ENCODE measurements around the gene SLC12A5. TPM values are rescaled to one million over a fixed set of nuclear protein-coding genes. Genes with fewer than 3 reads are reported as not detected.

Gene SLC12A5
- total and polyA plus RNA-seq, 9 of the 15 experiments (the other 6 are each of a cell fraction or from before 2014, with no cell fraction given), result 0.36 to 7.5 (median 2.1) TPM

GRCh38 chr20:46056970-46057855, 28.2 kb downstream of the SLC12A5 start (continued):
- no peak for TF ChIP-seq ZNF232 (CRISPR knock-in tag; IDR thresholded peaks at IDR 0.05)
- no peak for TF ChIP-seq KLF13 (tag; IDR thresholded peaks at IDR 0.05; ENCODE audit: borderline replicate concordance, low read depth)
- no peak for TF ChIP-seq ZNF707 (CRISPR knock-in tag; conservative IDR thresholded peaks at IDR 0.05)
- peak in 1 of 2 experiments; percentile 26; a peak in 1 of 4 replicates for TF ChIP-seq NRF1 (conservative IDR thresholded peaks at IDR 0.05 in 1 of 2, IDR thresholded peaks at IDR 0.05 in 1 of 2)
- TF ChIP-seq SRSF7 (optimal IDR thresholded peaks at IDR 0.05; ENCODE audit: low read depth, low read length), result no peak
- TF ChIP-seq FOXJ3 (CRISPR knock-in tag; IDR thresholded peaks at IDR 0.05), result no peak
- no peak for TF ChIP-seq MTA1 (IDR thresholded peaks at IDR 0.05; ENCODE audit: borderline replicate concordance)
- TF ChIP-seq, protein P1, sequence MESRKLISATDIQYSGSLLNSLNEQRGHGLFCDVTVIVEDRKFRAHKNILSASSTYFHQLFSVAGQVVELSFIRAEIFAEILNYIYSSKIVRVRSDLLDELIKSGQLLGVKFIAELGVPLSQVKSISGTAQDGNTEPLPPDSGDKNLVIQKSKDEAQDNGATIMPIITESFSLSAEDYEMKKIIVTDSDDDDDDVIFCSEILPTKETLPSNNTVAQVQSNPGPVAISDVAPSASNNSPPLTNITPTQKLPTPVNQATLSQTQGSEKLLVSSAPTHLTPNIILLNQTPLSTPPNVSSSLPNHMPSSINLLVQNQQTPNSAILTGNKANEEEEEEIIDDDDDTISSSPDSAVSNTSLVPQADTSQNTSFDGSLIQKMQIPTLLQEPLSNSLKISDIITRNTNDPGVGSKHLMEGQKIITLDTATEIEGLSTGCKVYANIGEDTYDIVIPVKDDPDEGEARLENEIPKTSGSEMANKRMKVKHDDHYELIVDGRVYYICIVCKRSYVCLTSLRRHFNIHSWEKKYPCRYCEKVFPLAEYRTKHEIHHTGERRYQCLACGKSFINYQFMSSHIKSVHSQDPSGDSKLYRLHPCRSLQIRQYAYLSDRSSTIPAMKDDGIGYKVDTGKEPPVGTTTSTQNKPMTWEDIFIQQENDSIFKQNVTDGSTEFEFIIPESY (CRISPR knock-in tag; IDR thresholded peaks at IDR 0.05), result peak; percentile 57; the same call in 1 of the 2 replicates
- TF ChIP-seq TFAM (CRISPR knock-in tag; conservative IDR thresholded peaks at IDR 0.05), result no peak
- TF ChIP-seq NFIX (CRISPR knock-in tag; IDR thresholded peaks at IDR 0.05; ENCODE audit: low read depth), result no peak
- TF ChIP-seq CBX2 (IDR thresholded peaks at IDR 0.05; ENCODE audit: insufficient read depth, low read length, poor library complexity, severe bottlenecking), result no peak
- TF ChIP-seq, protein P2, sequence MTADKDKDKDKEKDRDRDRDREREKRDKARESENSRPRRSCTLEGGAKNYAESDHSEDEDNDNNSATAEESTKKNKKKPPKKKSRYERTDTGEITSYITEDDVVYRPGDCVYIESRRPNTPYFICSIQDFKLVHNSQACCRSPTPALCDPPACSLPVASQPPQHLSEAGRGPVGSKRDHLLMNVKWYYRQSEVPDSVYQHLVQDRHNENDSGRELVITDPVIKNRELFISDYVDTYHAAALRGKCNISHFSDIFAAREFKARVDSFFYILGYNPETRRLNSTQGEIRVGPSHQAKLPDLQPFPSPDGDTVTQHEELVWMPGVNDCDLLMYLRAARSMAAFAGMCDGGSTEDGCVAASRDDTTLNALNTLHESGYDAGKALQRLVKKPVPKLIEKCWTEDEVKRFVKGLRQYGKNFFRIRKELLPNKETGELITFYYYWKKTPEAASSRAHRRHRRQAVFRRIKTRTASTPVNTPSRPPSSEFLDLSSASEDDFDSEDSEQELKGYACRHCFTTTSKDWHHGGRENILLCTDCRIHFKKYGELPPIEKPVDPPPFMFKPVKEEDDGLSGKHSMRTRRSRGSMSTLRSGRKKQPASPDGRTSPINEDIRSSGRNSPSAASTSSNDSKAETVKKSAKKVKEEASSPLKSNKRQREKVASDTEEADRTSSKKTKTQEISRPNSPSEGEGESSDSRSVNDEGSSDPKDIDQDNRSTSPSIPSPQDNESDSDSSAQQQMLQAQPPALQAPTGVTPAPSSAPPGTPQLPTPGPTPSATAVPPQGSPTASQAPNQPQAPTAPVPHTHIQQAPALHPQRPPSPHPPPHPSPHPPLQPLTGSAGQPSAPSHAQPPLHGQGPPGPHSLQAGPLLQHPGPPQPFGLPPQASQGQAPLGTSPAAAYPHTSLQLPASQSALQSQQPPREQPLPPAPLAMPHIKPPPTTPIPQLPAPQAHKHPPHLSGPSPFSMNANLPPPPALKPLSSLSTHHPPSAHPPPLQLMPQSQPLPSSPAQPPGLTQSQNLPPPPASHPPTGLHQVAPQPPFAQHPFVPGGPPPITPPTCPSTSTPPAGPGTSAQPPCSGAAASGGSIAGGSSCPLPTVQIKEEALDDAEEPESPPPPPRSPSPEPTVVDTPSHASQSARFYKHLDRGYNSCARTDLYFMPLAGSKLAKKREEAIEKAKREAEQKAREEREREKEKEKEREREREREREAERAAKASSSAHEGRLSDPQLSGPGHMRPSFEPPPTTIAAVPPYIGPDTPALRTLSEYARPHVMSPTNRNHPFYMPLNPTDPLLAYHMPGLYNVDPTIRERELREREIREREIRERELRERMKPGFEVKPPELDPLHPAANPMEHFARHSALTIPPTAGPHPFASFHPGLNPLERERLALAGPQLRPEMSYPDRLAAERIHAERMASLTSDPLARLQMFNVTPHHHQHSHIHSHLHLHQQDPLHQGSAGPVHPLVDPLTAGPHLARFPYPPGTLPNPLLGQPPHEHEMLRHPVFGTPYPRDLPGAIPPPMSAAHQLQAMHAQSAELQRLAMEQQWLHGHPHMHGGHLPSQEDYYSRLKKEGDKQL (CRISPR knock-in tag; IDR thresholded peaks at IDR 0.05; ENCODE audit: borderline replicate concordance), result no peak
- no peak for TF ChIP-seq ZC3H8 (IDR thresholded peaks at IDR 0.05)
- TF ChIP-seq ZNF586 (CRISPR knock-in tag; conservative IDR thresholded peaks at IDR 0.05), result no peak
- no peak for TF ChIP-seq ZNF347 (CRISPR knock-in tag; IDR thresholded peaks at IDR 0.05; ENCODE audit: low read depth)
- no peak for TF ChIP-seq ZNF76 (CRISPR knock-in tag; IDR thresholded peaks at IDR 0.05; ENCODE audit: borderline replicate concordance)
- no peak for TF ChIP-seq CBX5 (IDR thresholded peaks at IDR 0.05; ENCODE audit: borderline replicate concordance, low read depth)
- no peak for TF ChIP-seq ZBTB2 (IDR thresholded peaks at IDR 0.05)
- no peak for TF ChIP-seq ZNF589 (CRISPR knock-in tag; IDR thresholded peaks at IDR 0.05; ENCODE audit: low read depth)

Data from K562 (cell line).